KMS-11 (cell line): ENCODE results near the gene CCSAP.

Source experiments
- H2AFZ ChIP-seq: fragments of 200-600 bp; sonication (generic); 2 replicates; pipeline ENCODE4 v1.6.1; 2016; ENCODE audit warnings: antibody characterized with exemption, mixed run types, low read depth
- H3K27ac ChIP-seq: fragments of 200-600 bp; sonication (generic); 2 replicates; pipeline ENCODE4 v1.6.1; 2016; ENCODE audit warnings: mild to moderate bottlenecking, mixed run types
- H3K27me3 ChIP-seq: fragments of 200-600 bp; sonication (generic); 2 replicates; pipeline ENCODE4 v1.6.1; 2017; ENCODE audit warnings: mild to moderate bottlenecking, low read depth, mixed run types, moderate library complexity; ENCODE audit not compliant: insufficient read depth
- H3K36me3 ChIP-seq: fragments of 200-600 bp; sonication (generic); 2 replicates; pipeline ENCODE4 v1.6.1; 2017; ENCODE audit warnings: mild to moderate bottlenecking, mixed run types; ENCODE audit not compliant: insufficient read depth
- H3K4me1 ChIP-seq: fragments of 200-600 bp; sonication (generic); 2 replicates; pipeline ENCODE4 v1.6.1; 2016; ENCODE audit warnings: mild to moderate bottlenecking, low read depth, mixed run types; ENCODE audit not compliant: poor library complexity, severe bottlenecking
- H3K4me2 ChIP-seq: fragments of 200-600 bp; sonication (generic); 2 replicates; pipeline ENCODE4 v1.7.0; 2016; ENCODE audit warnings: mild to moderate bottlenecking, mixed run types
- H3K4me3 ChIP-seq: fragments of 200-600 bp; sonication (generic); IDR thresholded peaks from 2 replicates; pipeline ENCODE4 v1.6.1; 2017; ENCODE audit warnings: low read depth, low read length, mixed read lengths; ENCODE audit not compliant: insufficient read depth
- H3K79me2 ChIP-seq: fragments of 200-600 bp; sonication (generic); 2 replicates; pipeline ENCODE4 v1.6.1; 2016; ENCODE audit warnings: low read depth, mixed run types; ENCODE audit not compliant: insufficient read depth
- H3K9ac ChIP-seq: fragments of 200-600 bp; sonication (generic); 2 replicates; pipeline ENCODE4 v1.6.1; 2016; ENCODE audit warnings: mild to moderate bottlenecking, mixed run types
- H4K20me1 ChIP-seq: fragments of 200-600 bp; sonication (generic); 2 replicates; pipeline ENCODE4 v1.6.1; 2016; ENCODE audit warnings: mild to moderate bottlenecking, mixed run types; ENCODE audit not compliant: insufficient read depth
- TF ChIP-seq, protein P1 (sequence below): fragments of 200-600 bp; sonication (generic); conservative IDR thresholded peaks from 2 replicates; pipeline ENCODE4 v1.6.1; 2017; ENCODE audit warnings: low read depth, mild to moderate bottlenecking, antibody characterized with exemption, low read length, moderate library complexity, mixed read lengths

The CCSAP gene

DNA sequence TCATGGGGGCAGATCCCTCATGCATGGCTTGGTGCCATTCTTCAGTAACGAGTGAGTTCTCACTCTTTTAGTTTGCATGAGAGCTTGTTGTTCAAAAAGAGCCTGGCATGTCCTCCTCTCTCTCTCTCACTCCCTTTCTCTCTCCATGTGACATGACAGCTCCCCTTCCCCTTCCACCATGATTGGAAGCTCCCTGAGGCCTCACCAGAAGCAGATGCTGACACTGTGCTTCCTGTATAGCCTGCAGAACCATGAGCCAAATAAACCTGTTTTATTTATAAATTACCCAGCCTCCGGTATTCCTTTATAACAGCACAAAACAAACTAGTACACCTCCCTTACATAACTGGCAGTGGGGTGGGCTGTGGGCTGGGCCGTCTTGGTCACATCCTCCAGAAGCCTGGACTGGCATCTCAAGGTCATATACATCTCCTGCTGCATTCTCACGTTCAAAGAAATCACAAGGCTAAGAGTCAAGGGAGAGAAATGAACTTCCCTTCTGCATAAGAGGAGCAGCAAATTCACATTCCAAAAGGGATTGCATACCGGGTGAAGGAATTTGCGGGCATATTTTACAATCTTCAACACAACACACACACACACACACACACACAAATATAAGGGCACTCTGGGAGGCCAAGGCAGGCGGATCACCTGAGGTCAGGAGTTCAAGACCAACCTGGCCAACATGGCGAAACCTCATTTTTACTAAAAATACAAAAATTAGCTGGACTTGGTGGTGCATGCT is 2.3 kb upstream of the CCSAP start:
- H3K9ac ChIP-seq: no peak overlapping the region
- H3K4me2 ChIP-seq: peak overlapping the region; percentile 96; the same call in 1 of the 2 replicates
- H3K27ac ChIP-seq: no peak overlapping the region
- H3K79me2 ChIP-seq: no peaks in the 10 kb centered on the region
- no peak overlapping the region for H3K4me3 ChIP-seq
- peaks cover 6% of the 10 kb centered on the region for H3K27me3 ChIP-seq
- H3K36me3 ChIP-seq: no peaks in the 10 kb centered on the region
- peaks cover 18% of the 10 kb centered on the region for H3K4me1 ChIP-seq
- TF ChIP-seq, protein P1, sequence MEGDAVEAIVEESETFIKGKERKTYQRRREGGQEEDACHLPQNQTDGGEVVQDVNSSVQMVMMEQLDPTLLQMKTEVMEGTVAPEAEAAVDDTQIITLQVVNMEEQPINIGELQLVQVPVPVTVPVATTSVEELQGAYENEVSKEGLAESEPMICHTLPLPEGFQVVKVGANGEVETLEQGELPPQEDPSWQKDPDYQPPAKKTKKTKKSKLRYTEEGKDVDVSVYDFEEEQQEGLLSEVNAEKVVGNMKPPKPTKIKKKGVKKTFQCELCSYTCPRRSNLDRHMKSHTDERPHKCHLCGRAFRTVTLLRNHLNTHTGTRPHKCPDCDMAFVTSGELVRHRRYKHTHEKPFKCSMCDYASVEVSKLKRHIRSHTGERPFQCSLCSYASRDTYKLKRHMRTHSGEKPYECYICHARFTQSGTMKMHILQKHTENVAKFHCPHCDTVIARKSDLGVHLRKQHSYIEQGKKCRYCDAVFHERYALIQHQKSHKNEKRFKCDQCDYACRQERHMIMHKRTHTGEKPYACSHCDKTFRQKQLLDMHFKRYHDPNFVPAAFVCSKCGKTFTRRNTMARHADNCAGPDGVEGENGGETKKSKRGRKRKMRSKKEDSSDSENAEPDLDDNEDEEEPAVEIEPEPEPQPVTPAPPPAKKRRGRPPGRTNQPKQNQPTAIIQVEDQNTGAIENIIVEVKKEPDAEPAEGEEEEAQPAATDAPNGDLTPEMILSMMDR: no peak
- H4K20me1 ChIP-seq: no peaks in the 10 kb centered on the region
- no peak overlapping the region for H2AFZ ChIP-seq

DNA sequence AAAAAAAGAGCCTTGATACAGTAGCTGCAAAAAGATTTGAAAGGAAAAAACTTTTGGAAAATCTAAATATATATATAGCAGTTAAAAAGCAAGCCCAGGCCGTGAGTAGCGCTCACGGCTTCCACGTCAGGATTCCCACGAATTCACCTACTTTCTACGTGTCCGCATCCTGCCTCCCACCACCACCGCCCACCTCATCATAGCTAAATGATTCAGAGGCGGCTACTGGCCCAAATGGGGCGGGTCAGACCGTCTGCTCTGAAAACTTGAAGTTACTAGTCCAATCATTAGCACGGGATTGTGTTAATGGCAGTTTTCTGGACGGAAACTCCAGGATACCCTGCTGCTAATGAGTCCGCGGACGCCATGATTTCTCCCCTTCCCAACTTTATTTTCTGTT is 1.3 kb upstream of the CCSAP start:
- H4K20me1 ChIP-seq: no peaks in the 10 kb centered on the region
- peak overlapping the region; percentile 56; the same call in 1 of the 2 replicates for H3K9ac ChIP-seq
- TF ChIP-seq, protein P1: no peak
- H3K4me3 ChIP-seq: no peak overlapping the region
- H3K4me1 ChIP-seq: peaks cover 24% of the 10 kb centered on the region
- no peak overlapping the region for H3K27ac ChIP-seq
- no peaks in the 10 kb centered on the region for H3K36me3 ChIP-seq
- no peaks in the 10 kb centered on the region for H3K79me2 ChIP-seq
- peaks cover 6% of the 10 kb centered on the region for H3K27me3 ChIP-seq
- H3K4me2 ChIP-seq: peak overlapping the region; percentile 96
- peak overlapping the region; percentile 87 for H2AFZ ChIP-seq

DNA sequence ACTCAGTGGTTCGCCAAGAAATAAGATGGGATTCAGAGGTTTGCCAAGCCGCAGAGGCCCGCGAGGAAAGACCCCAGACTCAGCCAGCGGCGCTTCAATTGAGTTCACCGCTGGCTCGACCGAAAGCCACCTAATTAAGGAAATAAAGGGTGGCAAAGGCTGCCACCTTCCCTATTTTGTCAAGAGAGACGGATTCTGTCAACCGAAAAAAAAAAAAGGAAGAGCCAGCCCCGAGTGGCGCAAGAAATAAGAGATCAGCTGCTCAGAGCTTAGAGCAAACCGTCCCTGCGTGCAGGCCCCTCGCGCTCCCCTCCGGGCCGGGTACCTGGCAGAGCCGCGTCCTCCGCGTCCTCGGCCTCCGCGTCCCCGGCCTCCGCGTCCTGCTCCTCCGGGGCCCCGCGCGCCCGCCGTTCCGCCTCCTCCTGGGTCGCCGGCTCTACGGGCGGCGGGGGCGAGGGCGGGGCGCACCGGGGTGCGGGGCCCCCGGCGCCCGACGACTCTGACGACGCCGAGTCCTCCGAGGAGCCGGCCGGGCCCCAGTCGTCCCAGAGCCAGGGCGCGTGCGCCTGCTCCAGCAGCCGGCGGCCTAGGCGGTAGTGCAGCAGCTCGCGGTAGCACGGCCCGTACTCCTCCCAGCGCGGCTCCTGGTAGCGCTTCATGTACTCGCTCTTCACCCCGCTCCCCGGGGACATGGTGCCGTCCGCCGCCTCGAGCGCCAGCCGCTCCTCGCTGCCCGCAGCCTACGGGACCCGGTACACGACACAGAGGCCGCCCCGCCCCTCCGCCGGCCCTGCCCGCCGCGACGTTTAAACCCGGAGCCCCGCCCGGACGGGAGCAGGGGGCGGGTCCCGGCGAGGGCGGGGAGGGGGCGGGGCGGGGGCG is 832 bp downstream of the CCSAP start:
- peak overlapping the region; percentile 49; the same call in 1 of the 2 replicates for H3K9ac ChIP-seq
- H4K20me1 ChIP-seq: no peaks in the 10 kb centered on the region
- no peaks in the 10 kb centered on the region for H3K36me3 ChIP-seq
- peak overlapping the region; percentile 42 for H3K4me3 ChIP-seq
- H3K4me1 ChIP-seq: peaks cover 31% of the 10 kb centered on the region
- no peak overlapping the region; the same call in 1 of the 2 replicates for H3K27ac ChIP-seq
- peak overlapping the region; percentile 83 for H3K4me2 ChIP-seq
- H2AFZ ChIP-seq: peak overlapping the region; percentile 87
- TF ChIP-seq, protein P1: no peak
- no peaks in the 10 kb centered on the region for H3K79me2 ChIP-seq
- peaks cover 6% of the 10 kb centered on the region for H3K27me3 ChIP-seq

DNA sequence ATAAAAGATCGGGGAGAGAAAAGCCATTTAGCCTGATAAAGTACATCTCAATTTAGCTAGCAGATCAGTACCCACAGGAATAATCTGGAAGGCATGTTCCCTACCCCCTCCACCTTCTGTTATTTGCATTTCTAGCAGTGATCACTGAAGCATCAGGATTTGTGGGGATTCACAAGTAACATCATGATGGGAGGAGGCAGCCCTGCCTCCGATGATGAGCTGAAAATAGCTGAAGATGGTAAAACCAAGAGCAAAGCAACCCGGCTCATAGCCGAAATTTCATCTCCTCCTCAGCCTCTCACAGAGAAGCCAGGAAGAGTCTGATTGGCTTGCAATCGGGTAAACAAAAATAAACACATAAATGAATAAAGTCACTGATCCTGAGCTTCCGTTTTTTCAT is 2.4 kb downstream of the CCSAP start:
- Histone ChIP-seq H3K79me2 (no peaks in the 10 kb centered on the region), H3K4me2 (no peak overlapping the region; the same call in 1 of the 2 replicates), H3K4me3 (no peak overlapping the region), H3K4me1 (peaks cover 31% of the 10 kb centered on the region), H3K27me3 (peaks cover 6% of the 10 kb centered on the region; the same call in 1 of the 2 replicates), H4K20me1 (no peaks in the 10 kb centered on the region), H3K27ac (no peak overlapping the region), H3K9ac (no peak overlapping the region), H2AFZ (no peak overlapping the region), H3K36me3 (no peaks in the 10 kb centered on the region)
- TF ChIP-seq, protein P1: no peak
